Dendritic cell treated with granulocyte-macrophage colony-stimulating factor and Interleukin-4, amounts not matched to agents 40 ng/mL and 50 ng/mL, for 4 days (primary cell): ENCODE results near the gene PCSK5.

ENCODE experiments used
- H3K27ac Mint-ChIP-seq: one replicate; pipeline ENCODE4 v1.8.0; 2022; ENCODE audit warnings: mild to moderate bottlenecking, mixed read lengths
- H3K27me3 Mint-ChIP-seq: one replicate; pipeline ENCODE4 v1.8.0; 2022; ENCODE audit warnings: mild to moderate bottlenecking, mixed read lengths
- H3K36me3 Mint-ChIP-seq: one replicate; pipeline ENCODE4 v1.8.0; 2022; ENCODE audit warnings: low read depth, mixed read lengths
- H3K4me1 Mint-ChIP-seq: one replicate; pipeline ENCODE4 v1.8.0; 2022; ENCODE audit warnings: low read depth, mixed read lengths
- H3K4me3 Mint-ChIP-seq: one replicate; pipeline ENCODE4 v1.8.0; 2022; ENCODE audit warnings: mild to moderate bottlenecking, moderate library complexity, mixed read lengths
- H3K9me3 Mint-ChIP-seq: one replicate; pipeline ENCODE4 v1.8.0; 2022; ENCODE audit warnings: mixed read lengths
- intact Hi-C: fragments of 100-400 bp; cut with micrococcal nuclease; formaldehyde crosslinking; loops from one replicate; pipeline ENCODE4 v1.15.0; 2022

Gene PCSK5

GRCh38 chr9:76405340-76405739, 514.9 kb downstream of the PCSK5 start:
- H3K27ac Mint-ChIP-seq, result no peak overlapping the region
- H3K4me3 Mint-ChIP-seq, result no peak overlapping the region
- H3K9me3 Mint-ChIP-seq, result no peaks in the 10 kb centered on the region
- H3K4me1 Mint-ChIP-seq, result peaks cover 15% of the 10 kb centered on the region
- intact Hi-C loops, result no loop called here
- no peaks in the 10 kb centered on the region for H3K27me3 Mint-ChIP-seq
- H3K36me3 Mint-ChIP-seq, result no peaks in the 10 kb centered on the region

DNA sequence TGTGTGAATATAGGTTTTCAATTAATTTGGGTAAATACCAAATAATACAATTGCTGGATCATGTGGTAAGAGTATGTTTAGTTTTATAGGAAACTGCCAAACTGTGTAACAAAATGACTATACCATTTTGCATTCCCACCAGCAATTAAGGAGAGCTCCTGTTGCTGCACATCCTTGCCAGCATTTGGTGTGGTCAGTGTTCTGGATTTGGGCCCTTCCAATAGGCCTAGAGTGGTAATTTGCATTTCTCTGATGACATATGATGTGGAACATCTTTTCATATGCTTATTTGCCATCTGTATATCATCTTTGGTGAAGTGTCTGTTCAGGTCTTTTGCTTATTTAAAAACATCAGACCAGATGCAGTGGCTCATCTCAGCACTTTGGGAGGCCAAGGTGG, 515.4 kb downstream of the PCSK5 start:
- intact Hi-C loops, result no loop called here
- no peaks in the 10 kb centered on the region for H3K36me3 Mint-ChIP-seq
- no peaks in the 10 kb centered on the region for H3K27me3 Mint-ChIP-seq
- no peak overlapping the region for H3K4me3 Mint-ChIP-seq
- H3K27ac Mint-ChIP-seq, result no peak overlapping the region
- H3K9me3 Mint-ChIP-seq, result no peaks in the 10 kb centered on the region
- peaks cover 10% of the 10 kb centered on the region for H3K4me1 Mint-ChIP-seq
